GM19240 (cell line): ENCODE data around the gene RXRA.

Experiments
- DNase-seq: peaks from one replicate; pipeline ENCODE4 v3.0.0; 2011; ENCODE audit warnings: low spot score; ENCODE audit not compliant: insufficient read length

Gene RXRA

GRCh38 chr9:134336924-134337323 lies 10.7 kb downstream of the RXRA start:
- no peak for DNase-seq

- no peak for DNase-seq
These were observed 11.2 kb downstream of the RXRA start for GRCh38 chr9:134337469-134337868.

GRCh38 chr9:134338394-134339182 lies 12.3 kb downstream of the RXRA start:
- no peak for DNase-seq

GRCh38 chr9:134339183-134339806 lies 13.0 kb downstream of the RXRA start:
- DNase-seq = no peak

GRCh38 chr9:134340475-134341160 lies 14.4 kb downstream of the RXRA start:
- DNase-seq = no peak

GRCh38 chr9:134341306-134341705 lies 15.1 kb downstream of the RXRA start:
- DNase-seq = no peak

GRCh38 chr9:134341929-134342745 lies 15.9 kb downstream of the RXRA start:
- no peak for DNase-seq

- DNase-seq = no peak
These were observed 16.5 kb downstream of the RXRA start for GRCh38 chr9:134342746-134343115.

- no peak for DNase-seq
These were observed 17.4 kb downstream of the RXRA start for GRCh38 chr9:134343637-134344036.

GRCh38 chr9:134344068-134344799 lies 18.0 kb downstream of the RXRA start:
- no peak for DNase-seq

GRCh38 chr9:134344800-134345310 lies 18.6 kb downstream of the RXRA start:
- DNase-seq = no peak

- DNase-seq = no peak
These were observed 19.5 kb downstream of the RXRA start for GRCh38 chr9:134345737-134346136.

- DNase-seq = no peak
These were observed 19.9 kb downstream of the RXRA start for GRCh38 chr9:134346151-134346550.

- DNase-seq = no peak
These were observed 20.8 kb downstream of the RXRA start for GRCh38 chr9:134346840-134347583.

- DNase-seq = no peak
These were observed 21.7 kb downstream of the RXRA start for GRCh38 chr9:134347996-134348395.

GRCh38 chr9:134348404-134349155 lies 22.3 kb downstream of the RXRA start:
- DNase-seq = no peak

- DNase-seq = no peak
These were observed 23.7 kb downstream of the RXRA start for GRCh38 chr9:134349936-134350335.

GRCh38 chr9:134350416-134350994 lies 24.2 kb downstream of the RXRA start:
- DNase-seq = no peak

GRCh38 chr9:134351606-134352176 lies 25.4 kb downstream of the RXRA start:
- DNase-seq = no peak
